H9 (cell line): ENCODE results near the gene RBM18. TPM values are rescaled to one million over a fixed set of nuclear protein-coding genes. Genes with fewer than 3 reads are reported as not detected.

Experiments used
- DNase-seq: peaks from one replicate; pipeline ENCODE4 v3.0.0-alpha.2; 2017
- H2AFZ ChIP-seq: one replicate; pipeline ENCODE4 v1.6.1; 2013; ENCODE audit warnings: mild to moderate bottlenecking, low read length, control low read depth, moderate library complexity
- H2AK5ac ChIP-seq: 2 replicates; pipeline ENCODE4 v1.6.1; 2013; ENCODE audit warnings: low read length, control low read depth, mixed read lengths; ENCODE audit not compliant: insufficient read length
- H2BK120ac ChIP-seq: one replicate; pipeline ENCODE4 v1.6.1; 2013; ENCODE audit warnings: low read depth, mild to moderate bottlenecking, low read length, control low read depth, inconsistent platforms; ENCODE audit not compliant: poor library complexity, severe bottlenecking
- H2BK12ac ChIP-seq: 2 replicates; pipeline ENCODE4 v1.6.1; 2013; ENCODE audit warnings: low read length, control low read depth, mixed read lengths, low read depth; ENCODE audit not compliant: insufficient read length
- H2BK15ac ChIP-seq: 2 replicates; pipeline ENCODE4 v1.6.1; 2013; ENCODE audit warnings: low read depth, low read length, control low read depth
- H2BK20ac ChIP-seq: one replicate; pipeline ENCODE4 v1.6.1; 2013; ENCODE audit warnings: low read depth, mild to moderate bottlenecking, low read length, control low read depth, inconsistent platforms; ENCODE audit not compliant: poor library complexity, severe bottlenecking
- H2BK5ac ChIP-seq: 2 replicates; pipeline ENCODE4 v1.6.1; 2013; ENCODE audit warnings: low read length, control low read depth, mixed read lengths; ENCODE audit not compliant: insufficient read length
- H3K14ac ChIP-seq: 2 replicates; pipeline ENCODE4 v1.6.1; 2013; ENCODE audit warnings: low read length, control low read depth; ENCODE audit not compliant: insufficient read depth
- H3K18ac ChIP-seq: 2 replicates; pipeline ENCODE4 v1.6.1; 2013; ENCODE audit warnings: low read depth, mild to moderate bottlenecking, mixed read lengths, low read length, control low read depth; ENCODE audit not compliant: insufficient read length
- H3K23ac ChIP-seq: 2 replicates; pipeline ENCODE4 v1.6.1; 2013; ENCODE audit warnings: low read length, control low read depth, mixed read lengths, low read depth; ENCODE audit not compliant: insufficient read length
- H3K23me2 ChIP-seq: 2 replicates; pipeline ENCODE4 v1.6.1; 2013; ENCODE audit warnings: low read depth, mild to moderate bottlenecking, mixed read lengths, low read length, control low read depth; ENCODE audit not compliant: insufficient read length, poor library complexity, severe bottlenecking
- H3K27ac ChIP-seq: 2 replicates; pipeline ENCODE4 v1.5.1; 2013; ENCODE audit warnings: low read length, control low read depth, mixed read lengths, low read depth; ENCODE audit not compliant: insufficient read length
- H3K27me3 ChIP-seq: 2 replicates; pipeline ENCODE4 v1.6.1; 2013; ENCODE audit warnings: low read length, control low read depth, inconsistent platforms; ENCODE audit not compliant: insufficient read depth
- H3K4ac ChIP-seq: 2 replicates; pipeline ENCODE4 v1.6.1; 2013; ENCODE audit warnings: low read depth, mild to moderate bottlenecking, control low read depth, inconsistent platforms, low read length, moderate library complexity
- H3K4me1 ChIP-seq: 2 replicates; pipeline ENCODE4 v1.6.1; 2013; ENCODE audit warnings: low read length, control low read depth, inconsistent platforms; ENCODE audit not compliant: insufficient read depth
- H3K4me2 ChIP-seq: 2 replicates; pipeline ENCODE4 v1.6.1; 2013; ENCODE audit warnings: low read length, control low read depth, mixed read lengths; ENCODE audit not compliant: insufficient read length, insufficient read depth
- H3K56ac ChIP-seq: 2 replicates; pipeline ENCODE4 v1.6.1; 2013; ENCODE audit warnings: low read depth, mild to moderate bottlenecking, mixed read lengths, low read length, control low read depth; ENCODE audit not compliant: insufficient read length
- H3K79me1 ChIP-seq: 2 replicates; pipeline ENCODE4 v1.6.1; 2013; ENCODE audit warnings: low read depth, mild to moderate bottlenecking, moderate library complexity, low read length, control low read depth, inconsistent platforms; ENCODE audit not compliant: insufficient read depth, poor library complexity, severe bottlenecking
- H3K79me2 ChIP-seq: 2 replicates; pipeline ENCODE4 v1.6.1; 2013; ENCODE audit warnings: low read length, control low read depth, inconsistent platforms; ENCODE audit not compliant: insufficient read depth
- H3K9ac ChIP-seq: 2 replicates; pipeline ENCODE4 v1.6.1; 2013; ENCODE audit warnings: low read length, control low read depth, mixed read lengths; ENCODE audit not compliant: insufficient read length; ENCODE audit errors: extremely low read depth
- H3K9me3 ChIP-seq: one replicate; pipeline ENCODE4 v1.6.1; 2013; ENCODE audit warnings: low read depth, low read length, inconsistent platforms; ENCODE audit not compliant: control insufficient read depth
- H3T11ph ChIP-seq: one replicate; pipeline ENCODE4 v1.6.1; 2013; ENCODE audit warnings: mild to moderate bottlenecking, low read length, control low read depth, inconsistent platforms
- H4K20me1 ChIP-seq: one replicate; pipeline ENCODE4 v1.6.1; 2013; ENCODE audit not compliant: control insufficient read depth, insufficient read length, insufficient read depth
- H4K5ac ChIP-seq: 2 replicates; pipeline ENCODE4 v1.6.1; 2013; ENCODE audit warnings: low read depth, mild to moderate bottlenecking, mixed read lengths, low read length, control low read depth; ENCODE audit not compliant: insufficient read length
- H4K8ac ChIP-seq: replicated peaks from 2 replicates; pipeline ENCODE4 v1.6.1; 2013; ENCODE audit warnings: low read length, control low read depth, mixed read lengths, low read depth; ENCODE audit not compliant: insufficient read length
- H4K91ac ChIP-seq: 2 replicates; pipeline ENCODE4 v1.6.1; 2013; ENCODE audit warnings: low read depth, mild to moderate bottlenecking, moderate library complexity, mixed read lengths, low read length, control low read depth; ENCODE audit not compliant: insufficient read length
- H3K27ac Mint-ChIP-seq, 3 experiments: 2 replicates in 2 of 3; 3 replicates in 1 of 3; pipeline ENCODE4 v1.8.0; 2020 to 2021; ENCODE audit warnings: mixed read lengths in 3 of 3, mild to moderate bottlenecking in 1 of 3, moderate library complexity in 1 of 3
- H3K27me3 Mint-ChIP-seq: 2 replicates; pipeline ENCODE4 v1.8.0; 2021; ENCODE audit warnings: low read depth, mild to moderate bottlenecking, moderate library complexity, mixed read lengths
- H3K36me3 Mint-ChIP-seq, 3 experiments: 2 replicates in 2 of 3; 3 replicates in 1 of 3; pipeline ENCODE4 v1.8.0; 2020 to 2021; ENCODE audit warnings: low read depth in 3 of 3, mixed read lengths in 3 of 3; ENCODE audit not compliant: insufficient read depth in 1 of 3
- H3K4me1 Mint-ChIP-seq, 2 experiments: 2 replicates each; pipeline ENCODE4 v1.8.0; 2020; ENCODE audit warnings: mixed read lengths in 2 of 2
- H3K4me3 Mint-ChIP-seq, 2 experiments: 2 replicates in 1 of 2; 3 replicates in 1 of 2; pipeline ENCODE4 v1.8.0; 2020 to 2021; ENCODE audit warnings: mild to moderate bottlenecking in 2 of 2, mixed read lengths in 2 of 2, moderate library complexity in 1 of 2
- H3K9me3 Mint-ChIP-seq, 2 experiments: 2 replicates in 1 of 2; 3 replicates in 1 of 2; pipeline ENCODE4 v1.8.0; 2020; ENCODE audit warnings: mild to moderate bottlenecking in 2 of 2, mixed read lengths in 2 of 2, moderate library complexity in 1 of 2
- CTCF ChIP-seq: fragments of 200-600 bp; sonication (generic); conservative IDR thresholded peaks from 3 replicates; pipeline ENCODE4 v1.8.0; 2021; ENCODE audit warnings: antibody characterized with exemption, mild to moderate bottlenecking
- WGBS: extraction: QIAGEN DNeasy Blood & Tissue Kit; methylation state at CpG from one replicate; pipeline ENCODE4 v1.1.7; 2013; ENCODE audit warnings: missing lambda C conversion rate, low lambda C conversion rate, mixed read lengths; ENCODE audit not compliant: insufficient read length; ENCODE audit errors: extremely low coverage; 5-methylcytosine and 5-hydroxymethylcytosine counted together
- total RNA-seq: library from RNA; stranded (reverse); gene quantifications from 2 replicates; pipeline ENCODE4 v1.2.1, GENCODE V29; 2021

Gene RBM18
- total RNA-seq, 1 experiment from 2014 or later, result 18.9 TPM

- Histone ChIP-seq H3K79me1 (no peaks in the 10 kb centered on the region), H3K27ac (no peak overlapping the region), H3K14ac (no peak overlapping the region), H4K8ac (no peak overlapping the region), H3K23me2 (no peaks in the 10 kb centered on the region), H2AFZ (no peak overlapping the region), H3K27me3 (no peaks in the 10 kb centered on the region), H3T11ph (no peak overlapping the region), H3K9me3 (no peaks in the 10 kb centered on the region), H2BK20ac (no peak overlapping the region), H4K5ac (no peak overlapping the region), H2BK120ac (no peak overlapping the region), H4K20me1 (no peaks in the 10 kb centered on the region), H4K91ac (no peak overlapping the region), H3K9ac (no peak overlapping the region), H3K18ac (no peak overlapping the region), H2BK5ac (no peak overlapping the region), H3K56ac (no peak overlapping the region), H2BK12ac (no peak overlapping the region), H2BK15ac (no peak overlapping the region), H3K23ac (no peak overlapping the region), H3K4me1 (no peaks in the 10 kb centered on the region; the same call in 1 of the 2 replicates), H3K4me2 (no peak overlapping the region), H3K79me2 (no peaks in the 10 kb centered on the region), H2AK5ac (no peak overlapping the region), H3K4ac (no peak overlapping the region)
- Mint-ChIP-seq H3K4me1 (peaks cover 8 to 15% of the 10 kb centered on the region in 2 experiments), H3K9me3 (no peaks in the 10 kb centered on the region), H3K27me3 (no peaks in the 10 kb centered on the region), H3K36me3 (peaks cover 0 to 29% (median 28%) of the 10 kb centered on the region in 3 experiments; a peak in 6 of 7 replicates), H3K4me3 (no peak overlapping the region), H3K27ac (no peak overlapping the region)
- no CpG with 5 or more reads among the region's 1 CpG for WGBS
- TF ChIP-seq CTCF, result no peak
- DNase-seq, result no peak
Observed at GRCh38 chr9:122286764-122287163, 22.1 kb upstream of the RBM18 start.
